HepG2 (cell line): ENCODE measurements around the gene ENGASE. TPM values are rescaled to one million over a fixed set of nuclear protein-coding genes. Genes with fewer than 3 reads are reported as not detected.

Experiments
- ATAC-seq: fragments of 200-7000 bp; cut with Tn5 transposase; 3 replicates; pipeline ENCODE4 v1.9.1; 2020; ENCODE audit warnings: mild to moderate bottlenecking, moderate library complexity
- BruUV-seq: library from RNA; stranded (reverse); fragments of 400-500 nt; replicated peaks from 2 replicates; lab custom pipeline; 2021; lab: Mats Ljungman, UMichigan
- CTCF ChIA-PET: fragments of 300-600 bp; formaldehyde crosslinking; extraction: SDS; loops from one replicate; lab custom pipeline; 2021; ENCODE audit warnings: low total read pairs, inconsistent platforms, low intra/inter-chr PET ratio; lab: Yijun Ruan, JAX
- POLR2A ChIA-PET: fragments of 350-600 bp; sonication (Branson Sonifier 250); formaldehyde crosslinking; loops from one replicate; lab custom pipeline; 2020; ENCODE audit warnings: antibody characterized with exemption, inconsistent platforms; lab: Yijun Ruan, JAX
- DNase-seq: peaks from one replicate; pipeline ENCODE4 v3.0.0-alpha.2; 2015; ENCODE audit warnings: low spot score
- FAIRE-seq: peaks from 3 replicates; lab custom pipeline; 2011; peaks lifted over from hg19 to GRCh38; lab: Jason Lieb, UNC
- H2AFZ ChIP-seq: one replicate; pipeline ENCODE4 v1.6.1; 2011; ENCODE audit warnings: low read length, inconsistent platforms
- H3K27ac ChIP-seq: fragments of 300-600 bp; 3 replicates; pipeline ENCODE4 v1.8.0; 2011; ENCODE audit warnings: mixed run types, mild to moderate bottlenecking, mixed read lengths, low read length, inconsistent platforms; ENCODE audit not compliant: insufficient read depth; ENCODE audit errors: extremely low read length
- H3K27me3 ChIP-seq, 2 experiments: fragments of 200-600 bp in 1 of 2; 2 replicates in 1 of 2; 3 replicates in 1 of 2; pipeline versions ENCODE4 v1.6.0 to v1.8.0; 2011; ENCODE audit warnings: low read length in 2 of 2, mild to moderate bottlenecking in 2 of 2, moderate library complexity in 2 of 2, inconsistent platforms in 1 of 2; ENCODE audit not compliant: insufficient read depth in 2 of 2, control insufficient read depth in 1 of 2
- H3K36me3 ChIP-seq, 2 experiments: fragments of 200-600 bp in 1 of 2; replicated peaks in 1 of 2; 2 replicates in 1 of 2; 3 replicates in 1 of 2; pipeline versions ENCODE4 v1.5.1 to v1.8.0; 2011; ENCODE audit warnings: low read length in 2 of 2, inconsistent platforms in 1 of 2; ENCODE audit not compliant: insufficient read depth in 2 of 2, control insufficient read depth in 1 of 2
- H3K4me1 ChIP-seq: 2 replicates; pipeline ENCODE4 v1.5.1; 2012; ENCODE audit warnings: low read length, inconsistent platforms; ENCODE audit not compliant: insufficient read depth
- H3K4me2 ChIP-seq: 2 replicates; pipeline ENCODE4 v1.6.0; 2011; ENCODE audit warnings: low read depth, low read length, inconsistent platforms
- H3K4me3 ChIP-seq, 3 experiments: fragments of 200-600 bp in 1 of 3; sonication (generic), shearing (Covaris generic) in 1 of 3; replicated peaks in 1 of 3; 2 replicates each; pipeline ENCODE4 v1.5.1; 2011 to 2016; ENCODE audit warnings: low read length in 3 of 3, inconsistent platforms in 2 of 3, low read depth in 2 of 3, mild to moderate bottlenecking in 2 of 3, control low read depth in 1 of 3, mixed read lengths in 1 of 3; ENCODE audit not compliant: insufficient read depth in 1 of 3
- H3K79me2 ChIP-seq: one replicate; pipeline ENCODE4 v1.6.1; 2011; ENCODE audit warnings: low read length, inconsistent platforms; ENCODE audit not compliant: insufficient read depth
- H3K9ac ChIP-seq: 2 replicates; pipeline ENCODE4 v1.6.0; 2011; ENCODE audit warnings: mild to moderate bottlenecking, low read depth, low read length, inconsistent platforms; ENCODE audit not compliant: insufficient read depth
- H3K9me3 ChIP-seq: 2 replicates; pipeline ENCODE4 v1.5.1; 2012; ENCODE audit warnings: mild to moderate bottlenecking, low read length
- H4K20me1 ChIP-seq: 2 replicates; pipeline ENCODE4 v1.6.0; 2011; ENCODE audit warnings: inconsistent platforms, mild to moderate bottlenecking, low read length, moderate library complexity; ENCODE audit not compliant: insufficient read depth
- ARHGAP35 ChIP-seq: sonication (generic); formaldehyde crosslinking; IDR thresholded peaks from 2 replicates; pipeline ENCODE4 v1.9.0; 2022; ENCODE audit warnings: mild to moderate bottlenecking, inconsistent platforms, moderate library complexity, missing genetic modification reagents, borderline replicate concordance
- ATF7-NPFF ChIP-seq: sonication (generic); formaldehyde crosslinking; IDR thresholded peaks from 2 replicates; pipeline ENCODE4 v1.8.1; 2023; ENCODE audit warnings: mild to moderate bottlenecking, low read depth, missing genetic modification reagents, moderate library complexity
- BHLHE40 ChIP-seq: IDR thresholded peaks from 2 replicates; pipeline ENCODE4 v1.6.1; 2011; ENCODE audit warnings: low read length, improper control_type of control experiment
- CHD4 ChIP-seq: fragments of 200-600 bp; sonication (generic); IDR thresholded peaks from 2 replicates; pipeline ENCODE4 v1.7.0; 2017; ENCODE audit warnings: mild to moderate bottlenecking, low read length, borderline replicate concordance
- DMTF1 ChIP-seq: sonication (generic); formaldehyde crosslinking; IDR thresholded peaks from 2 replicates; pipeline ENCODE4 v1.4.0; 2020; ENCODE audit warnings: mild to moderate bottlenecking, missing genetic modification reagents
- GATA4 ChIP-seq: sonication (generic); IDR thresholded peaks from 2 replicates; pipeline ENCODE4 v1.6.1; 2016; ENCODE audit warnings: antibody characterized with exemption, low read depth, borderline replicate concordance
- HCFC1 ChIP-seq: fragments of 150-350 bp; IDR thresholded peaks from 2 replicates; pipeline ENCODE4 v1.6.1; 2014; ENCODE audit warnings: low read depth, low read length
- PATZ1 ChIP-seq: sonication (generic); formaldehyde crosslinking; IDR thresholded peaks from 2 replicates; pipeline ENCODE4 v1.4.0; 2020; ENCODE audit warnings: missing genetic modification reagents
- RFXANK ChIP-seq: IDR thresholded peaks from 2 replicates; pipeline ENCODE4 v1.6.1; 2016
- THRA ChIP-seq: sonication (generic); formaldehyde crosslinking; IDR thresholded peaks from 2 replicates; pipeline ENCODE4 v1.4.0; 2020; ENCODE audit warnings: missing genetic modification reagents, borderline replicate concordance
- ZNF160 ChIP-seq: sonication (generic); formaldehyde crosslinking; IDR thresholded peaks from 2 replicates; pipeline ENCODE4 v1.8.0; 2022; ENCODE audit warnings: mild to moderate bottlenecking, inconsistent platforms, missing genetic modification reagents
- ZNF501 ChIP-seq: sonication (generic); formaldehyde crosslinking; IDR thresholded peaks from 2 replicates; pipeline ENCODE4 v1.5.1; 2020; ENCODE audit warnings: mild to moderate bottlenecking, moderate library complexity, missing genetic modification reagents
- ZNF530 ChIP-seq: sonication (generic); formaldehyde crosslinking; IDR thresholded peaks from 2 replicates; pipeline ENCODE4 v1.5.0; 2020; ENCODE audit warnings: low read depth, mild to moderate bottlenecking, missing genetic modification reagents
- ZNF549 ChIP-seq: sonication (generic); formaldehyde crosslinking; IDR thresholded peaks from 2 replicates; pipeline ENCODE4 v1.5.0; 2020; ENCODE audit warnings: missing genetic modification reagents
- ZNF562 ChIP-seq: sonication (generic); formaldehyde crosslinking; IDR thresholded peaks from 2 replicates; pipeline ENCODE4 v1.8.0; 2022; ENCODE audit warnings: missing genetic modification reagents, borderline replicate concordance
- ZNF777 ChIP-seq: sonication (generic); formaldehyde crosslinking; IDR thresholded peaks from 2 replicates; pipeline ENCODE4 v1.4.0; 2020; ENCODE audit warnings: missing genetic modification reagents
- ZNF891 ChIP-seq: sonication (generic); formaldehyde crosslinking; IDR thresholded peaks from 2 replicates; pipeline ENCODE4 v1.5.0; 2020; ENCODE audit warnings: mild to moderate bottlenecking, missing genetic modification reagents
- WGBS: methylation state at CpG from one replicate; pipeline ENCODE4 v1.1.6; 2017; ENCODE audit warnings: low lambda C conversion rate; 5-methylcytosine and 5-hydroxymethylcytosine counted together
- in situ Hi-C: cut with HindIII; loops from 2 replicates; pipeline ENCODE4 v1.10.0; 2017; ENCODE audit warnings: low pct_unique_long_range_greater_than_20kb; ENCODE audit not compliant: extremely low pct_ligation_motif_present
- intact Hi-C: fragments of 100-400 bp; cut with micrococcal nuclease; formaldehyde crosslinking; loops from one replicate; pipeline ENCODE4 v1.10.0; 2022; ENCODE audit not compliant: unreplicated experiment
- polyA plus RNA-seq, 8 experiments: library from polyadenylated mRNA; depleted of rRNA in 3 of 8; stranded (reverse) in 7 of 8; unstranded in 1 of 8; fragments of >200 nt; fragmentation: Illumina TruSeq in 4 of 8; extraction: Trizol in 4 of 8; gene quantifications; 2 replicates each; pipeline versions ENCODE4 v1.2.1 to v1.2.3, GENCODE V29; 2011 to 2016; ENCODE audit warnings: low read depth in 4 of 8, missing spikeins in 1 of 8, mixed read lengths in 1 of 8; ENCODE audit not compliant: insufficient read depth in 1 of 8
- total RNA-seq, 5 experiments: library from RNA; depleted of rRNA; stranded (reverse); fragments of >200 nt; fragmentation: Illumina TruSeq; extraction: Trizol; gene quantifications; 2 replicates each; pipeline ENCODE4 v1.2.3, GENCODE V29; 2016; ENCODE audit warnings: low read depth in 1 of 5
- TF ChIP-seq, protein P1 (sequence below): sonication (generic); formaldehyde crosslinking; IDR thresholded peaks from 2 replicates; pipeline ENCODE4 v1.5.1; 2020; ENCODE audit warnings: mild to moderate bottlenecking, moderate library complexity, missing genetic modification reagents

Gene ENGASE
- total and polyA plus RNA-seq, 2 of the 13 experiments (the other 11 are each of a cell fraction or from before 2014, with no cell fraction given) = 10.6 to 18.1 TPM

DNA sequence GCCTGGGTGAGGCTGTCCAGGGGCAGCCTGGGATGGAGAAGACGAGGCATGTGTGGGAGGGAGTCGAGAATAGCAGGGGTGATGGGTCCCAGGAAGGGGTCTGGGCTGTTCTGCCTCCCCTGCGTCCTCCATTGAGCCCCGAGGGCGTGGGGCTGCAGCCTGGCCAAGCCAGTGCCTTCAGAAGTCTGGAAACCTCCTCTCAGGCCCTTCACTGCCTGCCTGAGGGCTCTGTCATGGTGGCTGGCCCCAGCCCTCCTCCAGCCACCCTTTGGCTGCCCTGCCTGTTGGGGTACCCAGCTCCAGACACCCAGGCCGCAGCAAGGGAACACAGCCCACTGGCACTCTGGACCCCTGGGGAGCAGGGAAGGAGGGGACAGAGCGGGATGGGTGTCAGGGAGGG is 27.6 kb downstream of the ENGASE start:
- H3K27me3 ChIP-seq = peaks cover 66 to 97% of the 10 kb centered on the region in 2 experiments
- FAIRE-seq = no peak
- in situ Hi-C loops = no loop called here
- TF ChIP-seq ZNF549 (no peak), ZNF562 (CRISPR knock-in tag) (no peak), PATZ1 (no peak), ZNF777 (CRISPR knock-in tag) (no peak), ZNF501 (CRISPR knock-in tag) (no peak), ATF7-NPFF (CRISPR knock-in tag) (no peak), DMTF1 (CRISPR knock-in tag) (no peak), GATA4 (no peak), ZNF530 (no peak), THRA (CRISPR knock-in tag) (no peak), CHD4 (no peak), ARHGAP35 (CRISPR knock-in tag) (no peak), RFXANK (CRISPR knock-in tag) (no peak), BHLHE40 (no peak), HCFC1 (no peak), ZNF891 (CRISPR knock-in tag) (no peak), ZNF160 (CRISPR knock-in tag) (no peak)
- TF ChIP-seq, protein P1, sequence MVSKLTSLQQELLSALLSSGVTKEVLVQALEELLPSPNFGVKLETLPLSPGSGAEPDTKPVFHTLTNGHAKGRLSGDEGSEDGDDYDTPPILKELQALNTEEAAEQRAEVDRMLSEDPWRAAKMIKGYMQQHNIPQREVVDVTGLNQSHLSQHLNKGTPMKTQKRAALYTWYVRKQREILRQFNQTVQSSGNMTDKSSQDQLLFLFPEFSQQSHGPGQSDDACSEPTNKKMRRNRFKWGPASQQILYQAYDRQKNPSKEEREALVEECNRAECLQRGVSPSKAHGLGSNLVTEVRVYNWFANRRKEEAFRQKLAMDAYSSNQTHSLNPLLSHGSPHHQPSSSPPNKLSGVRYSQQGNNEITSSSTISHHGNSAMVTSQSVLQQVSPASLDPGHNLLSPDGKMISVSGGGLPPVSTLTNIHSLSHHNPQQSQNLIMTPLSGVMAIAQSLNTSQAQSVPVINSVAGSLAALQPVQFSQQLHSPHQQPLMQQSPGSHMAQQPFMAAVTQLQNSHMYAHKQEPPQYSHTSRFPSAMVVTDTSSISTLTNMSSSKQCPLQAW = no peak

More for the DNA sequence above, 27.6 kb downstream of the ENGASE start:
- Histone ChIP-seq H3K4me1 (no peaks in the 10 kb centered on the region), H2AFZ (no peak overlapping the region), H3K9ac (no peak overlapping the region), H3K36me3 (no peaks in the 10 kb centered on the region), H3K4me3 (no peak overlapping the region), H3K4me2 (no peak overlapping the region), H4K20me1 (peaks cover 14% of the 10 kb centered on the region; the same call in 1 of the 2 replicates), H3K9me3 (no peaks in the 10 kb centered on the region), H3K27ac (no peak overlapping the region), H3K79me2 (no peaks in the 10 kb centered on the region)
- intact Hi-C loops = no loop called here
- POLR2A ChIA-PET = no interaction called here
- CTCF ChIA-PET = no interaction called here
- no peak for ATAC-seq
- no peak for DNase-seq
- 0% methylated on average over 1 of the region's 7 CpGs for WGBS
- no TSS peak for BruUV-seq
